Activated naive CD8-positive, alpha-beta T cell treated with anti-CD3 and anti-CD28 coated beads, Interleukin-2, amount 10 ng/mL, durations not matched to agents 7 days and 5 days (primary cell): ENCODE measurements around the gene KBTBD4. TPM values are rescaled to one million over a fixed set of nuclear protein-coding genes. Genes with fewer than 3 reads are reported as not detected.
"Not testable (repeated sequence)": the region's sequence is repeated elsewhere in the genome, so short reads cannot be mapped to it uniquely, and the experiment has no call there.

ENCODE experiments used
- ATAC-seq: fragments of 150-1000 bp; cut with Tn5 transposase; one replicate; pipeline ENCODE4 v1.10.0; 2021; ENCODE audit warnings: low read depth, moderate library complexity
- POLR2A ChIA-PET: fragments of 350-600 bp; sonication (Branson Sonifier 250); formaldehyde crosslinking; loops from one replicate; lab custom pipeline; 2021; ENCODE audit warnings: antibody characterized with exemption; lab: Charles Lee
- DNase-seq: peaks from one replicate; pipeline ENCODE4 v3.0.0; 2021
- H3K27ac Mint-ChIP-seq: one replicate; pipeline ENCODE4 v1.8.0; 2022; ENCODE audit warnings: mild to moderate bottlenecking, mixed read lengths
- H3K27me3 Mint-ChIP-seq: one replicate; pipeline ENCODE4 v1.8.0; 2022; ENCODE audit warnings: mild to moderate bottlenecking, moderate library complexity, mixed read lengths
- H3K36me3 Mint-ChIP-seq: one replicate; pipeline ENCODE4 v1.8.0; 2021; ENCODE audit warnings: mild to moderate bottlenecking, mixed read lengths
- H3K4me1 Mint-ChIP-seq: one replicate; pipeline ENCODE4 v1.8.0; 2021; ENCODE audit warnings: mixed read lengths
- H3K4me3 Mint-ChIP-seq: one replicate; pipeline ENCODE4 v1.8.0; 2022; ENCODE audit warnings: mild to moderate bottlenecking, moderate library complexity, mixed read lengths
- H3K9me3 Mint-ChIP-seq: one replicate; pipeline ENCODE4 v1.8.0; 2021; ENCODE audit warnings: mixed read lengths
- total RNA-seq, 2 experiments: library from RNA; stranded (reverse); gene quantifications; one replicate each; pipeline ENCODE4 v1.2.3, GENCODE V29; 2021

KBTBD4 gene
- total RNA-seq, 2 experiments from 2014 or later = 18.8 to 19.0 TPM

GRCh38 chr11:47565340-47566148, 13.2 kb downstream of the KBTBD4 start, which contains the start of gene PTPMT1:
PTPMT1 (plus strand) TSS chr11:47565599; CDS start chr11:47565623, 24 bp downstream.
- Mint-ChIP-seq H3K9me3 (no peaks in the 10 kb centered on the region), H3K27me3 (no peaks in the 10 kb centered on the region), H3K4me1 (peaks cover 12% of the 10 kb centered on the region), H3K4me3 (peak within 1 kb of the TSS; percentile 89), H3K36me3 (peaks cover 8% of the 10 kb centered on the region), H3K27ac (peak within 1 kb of the TSS; percentile 85)
- POLR2A ChIA-PET = interaction anchor here (0.6 to 4.2 kb wide), 9 partner anchors 12 to 284 kb away, joined by 3 to 49 read pairs (median 4); partner anchors contain the start of genes CELF1, FAM180B, KBTBD4 and NDUFS3
- peak; percentile 94 for ATAC-seq
- peak; percentile 81 for DNase-seq

- peaks cover 12% of the 10 kb centered on the region for H3K4me1 Mint-ChIP-seq
- H3K27me3 Mint-ChIP-seq = no peaks in the 10 kb centered on the region
- DNase-seq (no peak), ATAC-seq (peak; percentile 2)
- peak overlapping the region; percentile 80 for H3K4me3 Mint-ChIP-seq
- H3K9me3 Mint-ChIP-seq = no peaks in the 10 kb centered on the region
- H3K36me3 Mint-ChIP-seq = peaks cover 8% of the 10 kb centered on the region
- H3K27ac Mint-ChIP-seq = peak overlapping the region; percentile 85
- POLR2A ChIA-PET = interaction anchor here (0.8 to 4.2 kb wide), 9 partner anchors 12 to 283 kb away, joined by 3 to 49 read pairs (median 4); partner anchors contain the start of genes CELF1, FAM180B, KBTBD4 and NDUFS3
Measured at GRCh38 chr11:47564933-47565339, 13.8 kb downstream of the KBTBD4 start.

- not testable (repeated sequence) for H3K36me3 Mint-ChIP-seq, H3K27me3 Mint-ChIP-seq, ATAC-seq, H3K27ac Mint-ChIP-seq, H3K9me3 Mint-ChIP-seq
- POLR2A ChIA-PET = interaction anchor here (0.5 to 4.2 kb wide), 9 partner anchors 11 to 283 kb away, joined by 3 to 49 read pairs (median 4); partner anchors contain the start of genes CELF1, FAM180B, KBTBD4 and NDUFS3
- Mint-ChIP-seq H3K4me3 (peak overlapping the region; percentile 10), H3K4me1 (peaks cover 12% of the 10 kb centered on the region)
- DNase-seq = peak; percentile 21
Measured at GRCh38 chr11:47564366-47564765, 14.4 kb downstream of the KBTBD4 start.

GRCh38 chr11:47562393-47562792, 16.4 kb downstream of the KBTBD4 start:
- ATAC-seq, DNase-seq, H3K4me3 Mint-ChIP-seq, H3K36me3 Mint-ChIP-seq, H3K27ac Mint-ChIP-seq, H3K27me3 Mint-ChIP-seq, H3K9me3 Mint-ChIP-seq: not testable (repeated sequence)
- H3K4me1 Mint-ChIP-seq = peaks cover 12% of the 10 kb centered on the region
- POLR2A ChIA-PET = interaction anchor here (0.6 to 0.9 kb wide), 2 partner anchors 9 to 376 kb away, joined by 3 read pairs; no protein-coding TSS in a partner anchor

- Mint-ChIP-seq H3K27me3 (no peaks in the 10 kb centered on the region), H3K4me3 (no peak overlapping the region), H3K4me1 (peaks cover 7% of the 10 kb centered on the region), H3K27ac (no peak overlapping the region), H3K9me3 (no peaks in the 10 kb centered on the region), H3K36me3 (peaks cover 4% of the 10 kb centered on the region)
- DNase-seq = no peak
- ATAC-seq = no peak
- POLR2A ChIA-PET = no interaction called here
Measured at GRCh38 chr11:47560426-47560825, 18.3 kb downstream of the KBTBD4 start.

- Mint-ChIP-seq H3K27me3 (no peaks in the 10 kb centered on the region), H3K4me1 (peaks cover 8% of the 10 kb centered on the region), H3K4me3 (no peak overlapping the region), H3K27ac (no peak overlapping the region), H3K36me3 (peaks cover 2% of the 10 kb centered on the region), H3K9me3 (no peaks in the 10 kb centered on the region)
- ATAC-seq (no peak), DNase-seq (no peak)
- POLR2A ChIA-PET = no interaction called here
Measured at GRCh38 chr11:47558695-47559094, 20.1 kb downstream of the KBTBD4 start.

GRCh38 chr11:47557004-47557403, 21.8 kb downstream of the KBTBD4 start:
- DNase-seq, H3K27ac Mint-ChIP-seq, H3K36me3 Mint-ChIP-seq, ATAC-seq, H3K9me3 Mint-ChIP-seq, H3K4me3 Mint-ChIP-seq, H3K4me1 Mint-ChIP-seq, H3K27me3 Mint-ChIP-seq: not testable (repeated sequence)
- POLR2A ChIA-PET = interaction anchor here (1.1 kb wide), 1 partner anchor 22 kb away, joined by 3 read pairs; no protein-coding TSS in a partner anchor

- Mint-ChIP-seq H3K36me3 (peaks cover 9% of the 10 kb centered on the region), H3K27me3 (no peaks in the 10 kb centered on the region), H3K4me3 (peak overlapping the region; percentile 88), H3K9me3 (no peaks in the 10 kb centered on the region), H3K27ac (peak overlapping the region; percentile 83), H3K4me1 (peaks cover 26% of the 10 kb centered on the region)
- ATAC-seq = peak; percentile 32
- DNase-seq = no peak
- POLR2A ChIA-PET = interaction anchor here (0.6 to 3.5 kb wide), 7 partner anchors 9 to 125 kb away, joined by 3 to 36 read pairs (median 3); partner anchors contain the start of genes KBTBD4, NDUFS3 and PTPMT1
Measured at GRCh38 chr11:47553406-47553743, 25.4 kb downstream of the KBTBD4 start.

- DNase-seq (peak; percentile 95), ATAC-seq (peak; percentile 95)
- POLR2A ChIA-PET = interaction anchor here (0.6 to 3.5 kb wide), 11 partner anchors 9 to 126 kb away, joined by 3 to 36 read pairs (median 4); partner anchors contain the start of genes KBTBD4, NDUFS3 and PTPMT1
- Mint-ChIP-seq H3K36me3 (peaks cover 11% of the 10 kb centered on the region), H3K4me1 (peaks cover 30% of the 10 kb centered on the region), H3K27me3 (no peaks in the 10 kb centered on the region), H3K27ac (peak within 1 kb of the TSS; percentile 92), H3K4me3 (peak within 1 kb of the TSS; percentile 90), H3K9me3 (no peaks in the 10 kb centered on the region)
Measured at GRCh38 chr11:47552566-47553405, 26.0 kb downstream of the KBTBD4 start, which contains the start of gene CELF1. CELF1 (minus strand) TSS chr11:47553132; CDS start chr11:47499523, 53,609 bp downstream.

GRCh38 chr11:47552056-47552565, 26.7 kb downstream of the KBTBD4 start:
- Mint-ChIP-seq H3K36me3 (peaks cover 12% of the 10 kb centered on the region), H3K27me3 (no peaks in the 10 kb centered on the region), H3K27ac (peak overlapping the region; percentile 92), H3K4me3 (peak overlapping the region; percentile 90), H3K4me1 (peaks cover 31% of the 10 kb centered on the region), H3K9me3 (no peaks in the 10 kb centered on the region)
- no peak for ATAC-seq
- POLR2A ChIA-PET = interaction anchor here (0.6 to 3.5 kb wide), 8 partner anchors 13 to 296 kb away, joined by 3 to 36 read pairs (median 4); partner anchors contain the start of genes KBTBD4, NDUFS3, NUP160 and PTPMT1
- DNase-seq = no peak

GRCh38 chr11:47551086-47551485, 27.7 kb downstream of the KBTBD4 start:
- peak overlapping the region; percentile 66 for H3K27ac Mint-ChIP-seq
- no peaks in the 10 kb centered on the region for H3K27me3 Mint-ChIP-seq
- peak overlapping the region; percentile 90 for H3K4me3 Mint-ChIP-seq
- DNase-seq = no peak
- H3K9me3 Mint-ChIP-seq = no peaks in the 10 kb centered on the region
- H3K4me1 Mint-ChIP-seq = peaks cover 32% of the 10 kb centered on the region
- no peak for ATAC-seq
- H3K36me3 Mint-ChIP-seq = peaks cover 13% of the 10 kb centered on the region
- POLR2A ChIA-PET = interaction anchor here (1.2 to 3.5 kb wide), 2 partner anchors 14 to 26 kb away, joined by 3 to 36 read pairs; partner anchors contain the start of gene PTPMT1

GRCh38 chr11:47550288-47551047, 28.3 kb downstream of the KBTBD4 start:
- H3K36me3 Mint-ChIP-seq = peaks cover 13% of the 10 kb centered on the region
- POLR2A ChIA-PET = interaction anchor here (0.6 kb wide), 2 partner anchors 251 to 1161 kb away, joined by 3 to 4 read pairs; no protein-coding TSS in a partner anchor
- H3K9me3 Mint-ChIP-seq = no peaks in the 10 kb centered on the region
- no peak for ATAC-seq
- peak overlapping the region; percentile 90 for H3K4me3 Mint-ChIP-seq
- H3K27me3 Mint-ChIP-seq = no peaks in the 10 kb centered on the region
- peak overlapping the region; percentile 15 for H3K27ac Mint-ChIP-seq
- no peak for DNase-seq
- H3K4me1 Mint-ChIP-seq = peaks cover 32% of the 10 kb centered on the region
